ENCODE data around the gene ERG. TPM values are rescaled to one million over a fixed set of nuclear protein-coding genes. Genes with fewer than 3 reads are reported as not detected.

The ERG gene
- total and polyA plus RNA-seq, 3 donors from 2014 or later, result 3.7 to 8.0 (median 5.0) TPM

DNA sequence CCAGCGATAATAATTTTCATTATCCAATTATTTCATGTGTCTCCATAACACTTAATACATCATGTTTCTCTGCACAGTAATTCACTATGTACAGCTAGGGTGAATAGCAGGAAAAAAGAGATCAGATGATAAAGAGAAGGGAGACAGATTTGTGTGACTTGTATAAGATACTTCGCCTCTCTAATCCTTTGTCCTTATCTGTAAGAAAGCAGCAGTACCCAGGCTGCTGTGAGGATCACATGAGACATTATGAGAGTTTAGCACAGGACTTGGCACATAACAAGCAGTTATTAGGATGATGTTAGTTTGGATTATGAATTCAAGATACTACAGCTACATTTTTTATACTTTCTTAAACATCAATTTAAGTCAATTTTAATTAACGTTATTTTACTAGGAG lies 6.3 kb downstream of the ERG start:
- intact Hi-C loops (cut with DNase I; ENCODE audit: low total_unique reads), result no loop called here
- Histone ChIP-seq H3K9me3 (no peaks in the 10 kb centered on the region), H3K27me3 (no peaks in the 10 kb centered on the region), H3K36me3 (ENCODE audit: low read depth, missing control alignments) (no peaks in the 10 kb centered on the region), H3K4me1 (no peaks in the 10 kb centered on the region), H3K27ac (no peak overlapping the region), H3K4me3 (no peak overlapping the region)
- no peak for DNase-seq
- TF ChIP-seq CTCF (IDR thresholded peaks at IDR 0.05) (no peak), POLR2A (IDR thresholded peaks at IDR 0.05) (no peak)
- WGBS, 2 donors, result 83 to 87% methylated on average over 3 of the region's 3 CpGs

GRCh38 chr21:38491536-38491935 lies 6.7 kb downstream of the ERG start:
- no peaks in the 10 kb centered on the region for H3K9me3 ChIP-seq
- H3K27ac ChIP-seq, result no peak overlapping the region
- intact Hi-C loops (cut with DNase I; ENCODE audit: low total_unique reads), result no loop called here
- H3K36me3 ChIP-seq (ENCODE audit: low read depth, missing control alignments), result no peaks in the 10 kb centered on the region
- no peak overlapping the region for H3K4me3 ChIP-seq
- WGBS, 2 donors, result 79 to 82% methylated on average over 5 of the region's 5 CpGs
- H3K4me1 ChIP-seq, result no peaks in the 10 kb centered on the region
- no peak for DNase-seq
- TF ChIP-seq POLR2A (IDR thresholded peaks at IDR 0.05) (no peak), CTCF (IDR thresholded peaks at IDR 0.05) (no peak)
- H3K27me3 ChIP-seq, result no peaks in the 10 kb centered on the region

DNA sequence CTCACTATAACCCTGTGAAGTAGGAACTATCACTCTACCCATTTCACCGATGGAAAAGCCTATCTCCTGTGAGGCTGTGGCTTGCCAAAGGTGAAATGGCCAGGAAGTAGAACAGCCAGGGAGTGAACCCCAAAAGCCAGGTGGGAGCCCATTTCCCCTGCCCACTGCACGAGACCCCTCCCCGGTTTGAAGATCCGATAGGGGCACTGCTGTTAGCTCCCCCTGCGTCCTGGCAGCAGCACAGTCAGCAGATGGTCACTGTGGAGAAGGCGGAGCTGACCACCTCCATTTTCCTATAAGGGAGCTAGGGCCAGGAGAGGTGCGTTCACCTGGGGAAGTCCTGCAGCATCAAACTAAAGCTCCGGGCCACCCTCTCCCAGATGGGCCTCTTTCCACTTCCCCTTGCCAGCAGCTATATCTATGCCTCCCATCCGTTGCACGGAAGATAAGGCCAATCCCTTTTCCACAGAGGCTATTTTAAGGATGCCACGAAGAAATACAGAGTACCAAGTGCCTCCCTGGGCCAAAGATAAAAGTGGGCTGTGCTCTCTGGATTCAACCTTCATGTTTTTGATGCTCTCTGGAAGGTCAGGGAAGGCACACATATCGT lies 7.8 kb downstream of the ERG start:
- Histone ChIP-seq H3K9me3 (no peaks in the 10 kb centered on the region), H3K27me3 (no peaks in the 10 kb centered on the region), H3K36me3 (ENCODE audit: low read depth, missing control alignments) (no peaks in the 10 kb centered on the region), H3K27ac (no peak overlapping the region), H3K4me3 (no peak overlapping the region), H3K4me1 (no peaks in the 10 kb centered on the region)
- TF ChIP-seq POLR2A (IDR thresholded peaks at IDR 0.05), result no peak
- no peak for TF ChIP-seq CTCF (IDR thresholded peaks at IDR 0.05)
- DNase-seq, result no peak
- 78 to 80% methylated on average over 12 of the region's 12 CpGs for WGBS, 2 donors
- intact Hi-C loops (cut with DNase I; ENCODE audit: low total_unique reads), result no loop called here

GRCh38 chr21:38489729-38490128 lies 8.5 kb downstream of the ERG start:
- TF ChIP-seq POLR2A (IDR thresholded peaks at IDR 0.05), result no peak
- TF ChIP-seq CTCF (IDR thresholded peaks at IDR 0.05), result no peak
- no peak overlapping the region for H3K4me3 ChIP-seq
- no peaks in the 10 kb centered on the region for H3K9me3 ChIP-seq
- no peak overlapping the region for H3K27ac ChIP-seq
- H3K36me3 ChIP-seq (ENCODE audit: low read depth, missing control alignments), result no peaks in the 10 kb centered on the region
- intact Hi-C loops (cut with DNase I; ENCODE audit: low total_unique reads), result no loop called here
- H3K4me1 ChIP-seq, result no peaks in the 10 kb centered on the region
- WGBS, 2 donors, result 80 to 85% methylated on average over 6 of the region's 6 CpGs
- DNase-seq, result no peak
- H3K27me3 ChIP-seq, result no peaks in the 10 kb centered on the region

- no peak overlapping the region for H3K27ac ChIP-seq
- 83 to 91% methylated on average over 3 of the region's 3 CpGs for WGBS, 2 donors
These were observed 9.0 kb downstream of the ERG start for GRCh38 chr21:38489271-38489652.

More at GRCh38 chr21:38489271-38489652, 9.0 kb downstream of the ERG start:
- no peak for DNase-seq
- intact Hi-C loops (cut with DNase I; ENCODE audit: low total_unique reads), result no loop called here
- TF ChIP-seq POLR2A (IDR thresholded peaks at IDR 0.05) (no peak), CTCF (IDR thresholded peaks at IDR 0.05) (no peak)
- no peaks in the 10 kb centered on the region for H3K9me3 ChIP-seq
- no peaks in the 10 kb centered on the region for H3K27me3 ChIP-seq
- no peaks in the 10 kb centered on the region for H3K36me3 ChIP-seq (ENCODE audit: low read depth, missing control alignments)
- no peaks in the 10 kb centered on the region for H3K4me1 ChIP-seq
- H3K4me3 ChIP-seq, result no peak overlapping the region

Data from testis (tissue), 3 donors.